ACHN (cell line): Measurements from ENCODE around the gene CBLN3.

Source experiments
- DNase-seq: peaks from one replicate; pipeline ENCODE4 v3.0.0-alpha.2; 2015
- in situ Hi-C: cut with HindIII; loops from 2 replicates; pipeline ENCODE4 v1.10.0; 2017; ENCODE audit warnings: low sequenced_read_pairs, low pct_ligation_motif_present, low pct_unique_long_range_greater_than_20kb

The CBLN3 gene

GRCh38 chr14:24411443-24412389 is 17.8 kb downstream of the CBLN3 start:
- in situ Hi-C loops = no loop called here
- DNase-seq = peak; percentile 47

- in situ Hi-C loops = no loop called here
Measured at GRCh38 chr14:24409956-24410355, 19.5 kb downstream of the CBLN3 start.

GRCh38 chr14:24409192-24409591 is 20.3 kb downstream of the CBLN3 start:
- in situ Hi-C loops = no loop called here

More at GRCh38 chr14:24409956-24410355, 19.5 kb downstream of the CBLN3 start:
- DNase-seq = no peak

GRCh38 chr14:24408764-24409163 is 20.7 kb downstream of the CBLN3 start:
- in situ Hi-C loops = no loop called here

More at GRCh38 chr14:24409192-24409591, 20.3 kb downstream of the CBLN3 start:
- DNase-seq = no peak

GRCh38 chr14:24407608-24408325 is 21.7 kb downstream of the CBLN3 start:
- in situ Hi-C loops = no loop called here
- no peak for DNase-seq

More at GRCh38 chr14:24408764-24409163, 20.7 kb downstream of the CBLN3 start:
- DNase-seq = no peak

- in situ Hi-C loops = no loop called here
- no peak for DNase-seq
Measured at GRCh38 chr14:24406416-24406815, 23.1 kb downstream of the CBLN3 start.

GRCh38 chr14:24404814-24405213 is 24.7 kb downstream of the CBLN3 start:
- in situ Hi-C loops = no loop called here

GRCh38 chr14:24403294-24403998 is 26.0 kb downstream of the CBLN3 start:
- no peak for DNase-seq
- in situ Hi-C loops = no loop called here

More at GRCh38 chr14:24404814-24405213, 24.7 kb downstream of the CBLN3 start:
- no peak for DNase-seq

GRCh38 chr14:24401810-24402702 is 27.4 kb downstream of the CBLN3 start:
- DNase-seq = no peak
- in situ Hi-C loops = no loop called here

GRCh38 chr14:24399999-24400718 is 29.3 kb downstream of the CBLN3 start:
- in situ Hi-C loops = no loop called here
- DNase-seq = no peak

- DNase-seq = no peak
- in situ Hi-C loops = no loop called here
Measured at GRCh38 chr14:24399447-24399822, 30.0 kb downstream of the CBLN3 start.

GRCh38 chr14:24398653-24399446 is 30.6 kb downstream of the CBLN3 start, which contains the start of gene NYNRIN:
TSS of gene NYNRIN (plus strand) at chr14:24399003. CDS start at chr14:24399247, 244 bp downstream.
- peak; percentile 16 for DNase-seq
- in situ Hi-C loops = no loop called here

GRCh38 chr14:24398293-24398652 is 31.2 kb downstream of the CBLN3 start:
- no peak for DNase-seq
- in situ Hi-C loops = no loop called here

- DNase-seq = no peak
- in situ Hi-C loops = no loop called here
Measured at GRCh38 chr14:24397639-24398292, 31.7 kb downstream of the CBLN3 start.

- in situ Hi-C loops = no loop called here
- no peak for DNase-seq
Measured at GRCh38 chr14:24395609-24396582, 33.6 kb downstream of the CBLN3 start.
